Nephron (organoid): Measurements from ENCODE around the gene ARMC9.

Experiments used
- H3K27ac Mint-ChIP-seq, 3 experiments: 2 replicates each; pipeline ENCODE4 v1.8.0; 2020; ENCODE audit warnings: mixed read lengths in 3 of 3, mild to moderate bottlenecking in 2 of 3, moderate library complexity in 1 of 3
- H3K27me3 Mint-ChIP-seq: 2 replicates; pipeline ENCODE4 v1.8.0; 2021; ENCODE audit warnings: low read depth, mild to moderate bottlenecking, moderate library complexity, mixed read lengths
- H3K36me3 Mint-ChIP-seq: 2 replicates; pipeline ENCODE4 v1.8.0; 2020; ENCODE audit warnings: low read depth, mixed read lengths
- H3K4me1 Mint-ChIP-seq: 2 replicates; pipeline ENCODE4 v1.8.0; 2020; ENCODE audit warnings: mixed read lengths
- H3K4me3 Mint-ChIP-seq, 3 experiments: 2 replicates each; pipeline ENCODE4 v1.8.0; 2020; ENCODE audit warnings: mild to moderate bottlenecking in 3 of 3, mixed read lengths in 3 of 3, moderate library complexity in 2 of 3
- H3K9me3 Mint-ChIP-seq: 2 replicates; pipeline ENCODE4 v1.8.0; 2020; ENCODE audit warnings: mixed read lengths
- TF ChIP-seq, protein P1 (sequence below), 3 experiments: fragments of 200-600 bp; sonication (generic); IDR thresholded peaks; one replicate each; pipeline ENCODE4 v1.5.0; 2021; ENCODE audit warnings: antibody characterized with exemption in 3 of 3; ENCODE audit not compliant: unreplicated experiment in 3 of 3

The ARMC9 gene

DNA sequence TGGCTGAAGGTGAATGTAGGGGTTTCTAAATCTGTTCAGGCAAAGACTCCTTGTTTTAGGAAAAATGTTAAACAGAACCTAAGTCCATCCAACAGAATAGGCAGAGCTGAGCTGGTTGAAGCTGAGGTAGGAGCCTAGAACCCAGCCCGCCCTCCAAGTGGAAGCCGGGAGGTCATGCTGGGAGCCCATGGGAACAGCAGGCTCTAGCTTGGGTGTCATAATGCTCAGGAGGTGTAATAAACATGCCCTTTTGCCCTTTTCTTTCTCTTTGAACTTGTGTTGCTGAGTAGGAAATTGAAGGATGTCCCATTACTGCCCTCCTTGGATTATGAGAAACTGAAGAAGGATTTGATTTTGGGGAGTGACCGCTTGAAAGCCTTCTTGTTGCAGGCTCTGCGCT, 60.3 kb downstream of the ARMC9 start:
- no peaks in the 10 kb centered on the region for H3K9me3 Mint-ChIP-seq
- H3K4me1 Mint-ChIP-seq, result peaks cover 5% of the 10 kb centered on the region
- TF ChIP-seq, protein P1, sequence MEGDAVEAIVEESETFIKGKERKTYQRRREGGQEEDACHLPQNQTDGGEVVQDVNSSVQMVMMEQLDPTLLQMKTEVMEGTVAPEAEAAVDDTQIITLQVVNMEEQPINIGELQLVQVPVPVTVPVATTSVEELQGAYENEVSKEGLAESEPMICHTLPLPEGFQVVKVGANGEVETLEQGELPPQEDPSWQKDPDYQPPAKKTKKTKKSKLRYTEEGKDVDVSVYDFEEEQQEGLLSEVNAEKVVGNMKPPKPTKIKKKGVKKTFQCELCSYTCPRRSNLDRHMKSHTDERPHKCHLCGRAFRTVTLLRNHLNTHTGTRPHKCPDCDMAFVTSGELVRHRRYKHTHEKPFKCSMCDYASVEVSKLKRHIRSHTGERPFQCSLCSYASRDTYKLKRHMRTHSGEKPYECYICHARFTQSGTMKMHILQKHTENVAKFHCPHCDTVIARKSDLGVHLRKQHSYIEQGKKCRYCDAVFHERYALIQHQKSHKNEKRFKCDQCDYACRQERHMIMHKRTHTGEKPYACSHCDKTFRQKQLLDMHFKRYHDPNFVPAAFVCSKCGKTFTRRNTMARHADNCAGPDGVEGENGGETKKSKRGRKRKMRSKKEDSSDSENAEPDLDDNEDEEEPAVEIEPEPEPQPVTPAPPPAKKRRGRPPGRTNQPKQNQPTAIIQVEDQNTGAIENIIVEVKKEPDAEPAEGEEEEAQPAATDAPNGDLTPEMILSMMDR (IDR thresholded peaks at IDR 0.05; ENCODE audit: unreplicated experiment in 3 of 3), result no peak
- H3K4me3 Mint-ChIP-seq, result no peak overlapping the region
- no peak overlapping the region for H3K27ac Mint-ChIP-seq
- peaks cover 67% of the 10 kb centered on the region for H3K36me3 Mint-ChIP-seq
- H3K27me3 Mint-ChIP-seq, result no peaks in the 10 kb centered on the region

DNA sequence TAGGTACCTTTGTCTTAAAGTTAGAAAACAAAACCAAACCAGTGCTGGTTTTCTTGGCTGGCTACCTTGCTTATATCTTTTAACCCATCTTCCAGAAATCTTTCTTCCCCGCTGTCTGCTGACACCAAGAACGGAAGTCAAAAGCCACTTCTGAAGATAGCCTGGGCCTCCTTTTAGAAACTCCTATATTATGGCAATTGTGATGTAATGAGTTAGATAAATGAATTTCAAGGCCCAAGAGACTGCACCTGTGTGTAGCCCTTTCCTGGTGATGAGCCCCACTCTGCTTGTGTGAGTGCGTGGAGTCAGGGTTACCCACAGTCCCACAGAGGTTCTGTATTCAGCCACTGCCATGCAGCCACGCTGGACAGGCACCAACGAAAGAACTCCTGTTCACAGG, 60.7 kb downstream of the ARMC9 start:
- no peak overlapping the region for H3K4me3 Mint-ChIP-seq
- no peak overlapping the region for H3K27ac Mint-ChIP-seq
- H3K9me3 Mint-ChIP-seq, result no peaks in the 10 kb centered on the region
- H3K4me1 Mint-ChIP-seq, result peaks cover 5% of the 10 kb centered on the region
- H3K36me3 Mint-ChIP-seq, result peaks cover 66% of the 10 kb centered on the region
- H3K27me3 Mint-ChIP-seq, result no peaks in the 10 kb centered on the region
- TF ChIP-seq, protein P1 (IDR thresholded peaks at IDR 0.05; ENCODE audit: unreplicated experiment in 3 of 3), result no peak

DNA sequence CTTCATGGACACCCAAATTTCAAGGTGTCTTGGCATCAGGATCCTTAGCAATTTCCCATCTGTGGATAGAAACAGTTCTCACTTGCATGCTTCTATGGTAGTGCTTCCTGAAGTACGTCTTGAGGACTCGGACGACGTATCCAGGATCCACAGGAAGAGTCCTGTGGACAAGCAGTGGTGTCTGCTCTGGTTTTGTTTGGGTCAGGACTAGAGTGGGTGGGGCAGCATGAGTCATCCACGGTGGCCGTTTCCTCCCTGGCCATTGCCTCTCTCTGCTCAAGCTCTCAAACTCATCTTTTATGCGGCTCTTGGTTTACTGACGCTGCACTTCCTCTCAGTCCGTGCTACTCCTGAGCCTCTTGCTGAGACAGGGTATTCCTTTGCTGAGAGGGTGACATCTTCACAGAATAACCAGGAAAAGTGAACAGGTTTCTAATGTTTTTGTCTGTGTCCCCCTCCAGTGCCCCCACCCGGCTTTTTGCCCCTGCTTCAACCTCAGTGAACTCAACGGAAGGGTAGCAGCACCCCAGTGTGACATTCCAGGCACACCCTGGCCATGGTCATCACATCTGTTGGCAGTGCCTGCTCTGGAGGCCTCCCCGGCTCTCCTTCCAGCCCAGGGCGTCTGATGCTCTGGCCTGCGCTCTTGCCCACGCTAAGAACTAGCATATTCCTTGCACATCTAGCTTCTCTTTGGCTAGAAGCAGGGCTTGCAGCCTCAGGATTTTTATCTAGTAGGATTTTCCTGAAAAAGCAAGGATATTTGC, 62.2 kb downstream of the ARMC9 start:
- no peaks in the 10 kb centered on the region for H3K27me3 Mint-ChIP-seq
- H3K4me3 Mint-ChIP-seq, result no peak overlapping the region
- TF ChIP-seq, protein P1 (IDR thresholded peaks at IDR 0.05; ENCODE audit: unreplicated experiment in 3 of 3), result no peak
- no peaks in the 10 kb centered on the region for H3K9me3 Mint-ChIP-seq
- peaks cover 61% of the 10 kb centered on the region for H3K36me3 Mint-ChIP-seq
- no peak overlapping the region for H3K27ac Mint-ChIP-seq
- H3K4me1 Mint-ChIP-seq, result peaks cover 5% of the 10 kb centered on the region

DNA sequence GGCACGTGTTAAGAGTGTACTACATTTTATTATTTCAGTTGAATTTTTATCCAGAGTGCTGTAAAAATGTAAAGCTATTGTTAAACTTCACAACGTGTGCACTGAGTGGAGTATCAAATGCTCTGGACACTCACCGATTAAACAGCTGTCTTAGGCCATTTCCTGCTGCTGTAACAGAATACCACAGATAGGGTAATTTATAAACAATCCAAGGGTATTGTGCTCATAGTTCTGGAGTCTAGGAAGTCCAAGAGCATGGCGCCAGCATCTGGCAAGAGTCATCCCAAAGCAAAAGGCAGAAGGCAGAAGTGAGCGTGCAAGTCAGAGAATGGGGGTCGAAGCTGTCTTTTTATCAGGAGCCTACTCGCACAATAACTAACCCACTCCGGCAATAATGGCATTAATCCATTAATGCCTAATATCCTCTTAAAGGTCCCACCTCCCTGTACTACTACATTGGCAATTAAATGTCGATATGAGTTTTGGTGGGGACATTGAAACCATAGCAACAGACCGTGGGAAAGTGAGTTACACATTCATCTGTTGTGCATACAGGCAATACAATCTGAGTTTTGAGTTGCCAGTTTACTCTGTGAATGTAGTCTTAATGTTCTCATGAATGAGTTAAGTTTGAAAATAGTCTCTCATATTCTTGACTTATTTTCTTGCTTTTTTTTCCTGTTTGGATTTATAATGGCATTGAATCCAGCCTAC, 64.8 kb downstream of the ARMC9 start:
- no peaks in the 10 kb centered on the region for H3K9me3 Mint-ChIP-seq

DNA sequence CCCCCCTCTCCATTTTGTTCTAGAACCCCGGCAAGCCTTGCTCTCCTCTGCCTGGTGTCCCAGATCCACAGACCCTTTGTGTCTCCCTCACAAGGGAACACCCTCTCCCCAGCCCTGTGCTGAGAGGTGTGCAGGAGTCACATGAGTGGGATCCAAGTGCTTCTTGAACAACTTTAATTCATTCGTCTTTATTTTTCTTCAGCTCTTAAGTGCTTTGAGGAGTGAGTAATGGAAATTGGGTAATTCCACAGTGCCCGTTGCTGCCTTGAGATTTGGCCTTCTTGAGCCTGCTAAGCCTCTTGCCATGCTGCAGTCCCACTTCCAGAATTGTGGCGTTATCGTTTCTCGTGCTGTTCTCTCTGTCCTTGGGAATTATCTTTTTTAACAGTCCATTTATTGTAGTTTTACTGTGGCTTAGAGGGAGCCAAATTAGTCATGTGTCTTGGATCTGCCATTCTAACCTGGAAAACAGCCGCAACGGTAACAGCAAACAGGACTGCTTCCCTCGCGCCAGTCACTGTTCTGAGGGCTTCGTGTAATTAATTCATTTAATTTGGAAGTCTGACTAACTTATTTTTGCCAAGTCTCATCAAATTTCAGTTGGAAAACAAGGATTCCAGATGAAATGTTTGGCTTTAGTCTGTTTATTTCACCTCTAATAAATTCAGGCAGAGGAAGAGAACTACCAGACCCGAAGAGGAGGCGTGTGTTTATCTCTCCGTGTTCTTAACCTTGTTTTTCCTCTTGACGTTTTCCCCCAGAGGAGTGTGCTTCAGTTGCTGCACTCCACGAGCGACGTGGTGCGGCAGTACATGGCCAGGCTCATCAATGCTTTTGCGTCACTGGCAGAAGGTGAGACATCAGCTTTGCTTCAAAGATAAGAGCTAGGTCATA, 72.0 kb downstream of the ARMC9 start:
- no peaks in the 10 kb centered on the region for H3K9me3 Mint-ChIP-seq
- peaks cover 69% of the 10 kb centered on the region for H3K36me3 Mint-ChIP-seq
- no peak overlapping the region for H3K4me3 Mint-ChIP-seq
- no peaks in the 10 kb centered on the region for H3K27me3 Mint-ChIP-seq
- H3K4me1 Mint-ChIP-seq, result no peaks in the 10 kb centered on the region
- TF ChIP-seq, protein P1 (IDR thresholded peaks at IDR 0.05; ENCODE audit: unreplicated experiment in 3 of 3), result no peak
- no peak overlapping the region for H3K27ac Mint-ChIP-seq

More for the DNA sequence above, 64.8 kb downstream of the ARMC9 start:
- TF ChIP-seq, protein P1 (IDR thresholded peaks at IDR 0.05; ENCODE audit: unreplicated experiment in 3 of 3), result no peak
- Mint-ChIP-seq H3K36me3 (peaks cover 55% of the 10 kb centered on the region), H3K4me1 (peaks cover 5% of the 10 kb centered on the region), H3K27ac (no peak overlapping the region), H3K4me3 (no peak overlapping the region), H3K27me3 (no peaks in the 10 kb centered on the region)
